ENCODE data around the gene JAKMIP2.
"Not testable (repeated sequence)": the region's sequence is repeated elsewhere in the genome, so short reads cannot be mapped to it uniquely, and the experiment has no call there.

The JAKMIP2 gene

DNA sequence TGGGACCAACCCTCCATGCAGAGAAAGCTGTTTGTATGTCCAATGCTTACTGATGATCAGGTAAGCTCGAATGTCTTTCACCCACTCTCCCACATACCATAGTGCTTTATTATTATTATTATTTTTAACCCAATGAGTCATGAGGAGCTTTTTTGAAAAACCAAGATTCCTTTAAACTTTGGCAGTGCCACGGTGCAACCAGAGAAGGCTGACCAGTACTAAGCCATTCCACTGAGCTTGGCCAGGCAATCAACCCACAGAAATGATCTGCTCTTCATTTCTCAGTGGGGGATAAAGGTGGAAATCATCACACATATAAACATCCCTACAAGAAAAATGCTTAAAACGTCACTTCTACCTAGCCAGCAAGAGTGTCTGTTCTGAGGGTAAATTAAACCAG is 35.5 kb downstream of the JAKMIP2 start:
- no peak for DNase-seq (ENCODE audit: low read depth)

DNA sequence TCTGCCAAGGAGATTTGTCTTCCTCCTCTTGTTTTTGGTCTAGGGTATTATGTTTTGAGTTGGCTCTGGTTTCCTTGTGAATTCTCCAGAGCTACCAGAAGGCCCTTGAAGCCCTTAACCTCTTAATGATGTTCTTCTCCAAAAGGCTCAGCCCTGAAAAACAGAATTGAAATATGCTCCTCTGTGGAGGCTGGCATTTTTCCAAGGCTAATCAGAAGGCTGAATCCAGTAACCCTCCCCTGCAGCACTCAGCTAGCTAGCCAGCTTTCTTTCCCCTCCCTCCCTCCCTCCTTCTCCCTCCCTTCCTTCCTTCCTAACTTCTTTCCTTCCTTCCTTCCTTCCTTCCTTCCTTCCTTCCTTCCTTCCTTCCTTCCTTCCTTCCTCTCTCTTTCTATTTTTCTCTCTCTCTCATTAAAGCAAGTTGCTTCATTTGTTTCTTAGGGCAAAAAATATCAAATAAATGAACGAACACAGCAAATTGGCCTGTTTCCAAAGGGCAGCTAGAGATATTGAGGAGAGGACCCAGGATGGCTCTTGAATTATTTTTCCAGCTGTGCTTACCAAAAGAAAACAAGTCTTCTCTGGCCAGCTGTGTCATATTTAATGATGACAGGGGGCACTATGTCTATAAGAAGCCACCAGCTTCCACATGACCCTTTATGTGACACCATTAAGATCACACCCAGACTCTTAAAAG is 38.7 kb downstream of the JAKMIP2 start:
- no peak for DNase-seq (ENCODE audit: low read depth)

DNA sequence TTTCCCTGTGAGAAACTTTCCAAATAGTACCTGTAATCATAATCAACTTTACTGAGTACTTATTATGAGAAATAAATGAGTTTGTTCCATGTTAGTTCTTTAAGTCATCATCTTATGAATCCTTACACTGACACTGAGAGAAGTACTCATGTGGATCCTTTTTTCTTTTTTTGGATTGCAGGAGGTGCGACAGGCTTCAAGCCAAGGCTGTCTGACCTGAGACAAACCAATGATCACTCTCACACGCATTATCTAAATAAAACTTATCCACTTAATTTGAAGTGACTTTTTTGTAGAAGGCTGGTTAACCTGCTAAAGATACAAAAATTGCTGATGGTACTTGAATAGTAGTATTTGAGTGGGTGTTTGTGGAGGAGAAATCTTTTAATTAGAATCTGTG is 39.5 kb downstream of the JAKMIP2 start:
- DNase-seq (ENCODE audit: low read depth), result no peak

DNA sequence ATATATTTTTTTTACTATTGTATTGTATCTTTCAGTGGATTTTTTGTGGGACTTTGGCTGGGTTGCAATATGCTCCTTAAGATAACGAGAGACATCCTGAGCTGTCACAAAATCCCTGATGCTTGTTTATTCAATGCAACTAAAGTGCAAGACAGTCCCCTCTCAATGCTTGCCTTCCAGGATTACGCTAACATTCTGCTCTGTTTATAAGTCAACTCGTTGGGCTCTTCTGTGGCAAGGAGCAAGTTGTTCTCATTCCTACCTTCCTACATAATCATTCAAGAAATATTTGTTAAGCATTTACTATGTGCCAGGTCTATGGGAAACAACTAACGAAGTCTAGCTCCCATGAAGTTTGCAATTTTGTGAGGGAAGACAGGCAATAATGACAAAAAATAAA is 40.4 kb downstream of the JAKMIP2 start:
- no peak for DNase-seq (ENCODE audit: low read depth)

DNA sequence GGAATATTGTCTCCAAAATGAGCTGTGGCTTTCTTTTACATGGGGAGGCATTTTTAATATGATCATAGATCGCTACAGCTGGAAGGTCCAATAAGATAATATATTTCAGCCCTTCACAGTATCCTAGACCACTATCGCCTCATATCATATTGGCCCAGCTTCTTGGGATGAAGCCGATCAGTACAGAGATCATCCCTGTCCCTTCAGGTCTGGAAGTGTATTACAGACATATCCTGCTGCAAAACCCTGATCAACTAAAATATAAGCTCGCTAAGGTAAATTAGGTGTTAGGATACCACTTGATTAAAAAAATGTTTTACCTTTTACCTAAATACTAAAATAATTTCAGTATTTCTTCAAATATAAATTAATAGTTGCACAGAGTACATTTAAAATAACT is 41.7 kb downstream of the JAKMIP2 start:
- no peak for DNase-seq (ENCODE audit: low read depth)

DNA sequence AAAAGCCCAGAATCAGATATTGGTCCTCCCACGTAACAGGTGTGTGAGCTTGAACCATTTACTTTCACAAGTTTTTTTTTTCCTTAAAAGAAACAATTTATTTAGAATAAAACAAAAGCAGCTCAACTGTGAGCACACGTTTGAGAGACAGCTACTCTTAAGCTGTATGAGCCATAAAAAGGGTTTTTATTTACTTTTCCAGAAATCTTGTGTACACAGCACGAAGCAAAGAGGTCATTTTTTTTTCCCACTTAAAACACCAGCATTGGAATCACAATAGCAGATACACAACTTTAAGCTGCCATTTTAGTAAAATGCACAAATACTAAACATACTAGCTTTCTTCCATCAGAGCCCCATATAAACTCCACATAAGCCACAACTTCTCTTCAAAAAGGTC is 44.6 kb downstream of the JAKMIP2 start:
- DNase-seq (ENCODE audit: low read depth), result no peak

DNA sequence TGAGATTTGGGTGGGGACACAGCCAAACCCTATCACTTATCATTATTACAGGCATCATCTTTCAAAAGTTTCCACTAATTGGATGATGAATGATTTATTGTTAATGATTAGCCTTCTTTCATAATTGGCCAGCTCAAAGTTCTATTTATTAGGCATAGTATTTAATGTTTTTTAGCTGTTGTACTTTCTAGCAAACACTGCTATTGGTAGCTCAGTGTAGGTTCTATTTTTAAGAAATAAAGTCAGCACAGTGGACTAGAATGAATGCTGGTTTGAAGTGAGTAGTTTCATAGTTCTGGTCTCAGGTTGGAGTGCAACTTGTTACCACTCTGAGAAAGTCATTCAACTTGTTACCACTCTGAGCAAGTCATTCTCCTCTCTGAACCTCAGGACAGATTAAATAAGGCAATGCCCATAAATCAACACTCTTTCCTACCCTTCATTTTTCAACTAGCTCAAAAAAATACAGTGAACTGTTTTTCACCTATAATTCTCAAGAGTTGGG is 46.9 kb downstream of the JAKMIP2 start:
- no peak for DNase-seq (ENCODE audit: low read depth)

DNA sequence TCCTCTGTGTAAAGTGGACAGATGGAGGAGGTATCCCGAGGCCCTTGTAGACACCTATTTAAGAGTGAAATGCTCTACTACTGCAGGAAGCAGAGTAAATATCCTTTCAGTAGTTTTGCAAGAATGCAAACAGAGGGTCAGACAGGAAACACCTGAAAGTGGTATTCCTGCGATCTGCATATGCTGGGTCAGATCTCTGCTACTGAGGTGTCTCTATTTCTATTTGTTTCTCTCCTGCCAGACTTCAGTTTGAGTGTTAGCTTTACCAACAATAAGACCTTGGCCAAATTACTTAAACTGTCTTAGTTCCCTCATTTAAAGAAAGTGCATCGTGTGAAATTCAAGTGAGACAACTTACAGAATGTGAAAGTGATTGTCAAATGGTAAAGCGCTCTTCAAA is 47.6 kb downstream of the JAKMIP2 start:
- no peak for DNase-seq (ENCODE audit: low read depth)

DNA sequence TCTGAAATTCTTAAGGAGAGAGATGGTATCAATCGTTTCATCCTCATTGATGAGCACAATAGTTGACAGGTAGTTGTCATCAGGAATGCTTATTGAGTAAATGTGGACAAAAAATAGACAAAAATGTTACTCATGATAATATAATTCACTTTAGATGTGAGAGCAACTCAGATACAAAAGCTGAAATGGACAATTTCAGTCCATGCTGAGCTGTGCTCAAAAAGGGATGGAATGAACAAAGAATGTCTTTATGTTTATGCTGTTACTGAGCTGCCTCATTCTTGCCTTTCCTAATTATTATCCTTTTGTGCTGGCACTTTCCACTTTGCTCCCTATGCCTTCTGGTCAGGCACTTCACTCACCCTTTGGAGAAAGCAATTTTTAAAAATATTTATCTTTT is 49.5 kb downstream of the JAKMIP2 start:
- no peak for DNase-seq (ENCODE audit: low read depth)

DNA sequence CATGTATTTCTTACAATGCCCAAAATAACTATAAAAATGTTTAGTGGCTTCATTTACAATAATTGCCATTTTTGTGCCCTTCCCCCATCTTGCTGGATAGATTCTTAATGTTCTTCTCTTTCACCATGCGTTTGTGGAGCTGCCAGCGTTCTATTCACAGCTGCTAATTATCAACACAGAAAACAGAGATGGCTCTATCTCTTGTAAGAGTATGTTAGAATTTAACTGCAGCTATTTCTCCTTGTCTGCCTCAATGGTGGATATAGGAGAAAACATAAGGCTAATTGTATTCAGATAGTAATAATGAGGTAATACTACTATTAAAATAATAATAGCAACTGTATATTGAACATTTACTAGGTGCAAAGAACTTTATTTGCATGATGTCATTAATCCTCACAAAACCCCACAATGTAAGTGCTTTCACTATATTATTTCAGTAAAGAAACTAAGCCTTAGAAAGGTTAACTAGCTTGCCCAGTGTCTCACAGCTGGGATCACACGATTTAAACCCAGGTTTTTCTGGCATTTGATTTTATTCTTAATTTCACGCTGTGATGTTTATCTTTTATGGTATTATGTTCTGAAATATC is 50.1 kb downstream of the JAKMIP2 start:
- DNase-seq (ENCODE audit: low read depth), result no peak

DNA sequence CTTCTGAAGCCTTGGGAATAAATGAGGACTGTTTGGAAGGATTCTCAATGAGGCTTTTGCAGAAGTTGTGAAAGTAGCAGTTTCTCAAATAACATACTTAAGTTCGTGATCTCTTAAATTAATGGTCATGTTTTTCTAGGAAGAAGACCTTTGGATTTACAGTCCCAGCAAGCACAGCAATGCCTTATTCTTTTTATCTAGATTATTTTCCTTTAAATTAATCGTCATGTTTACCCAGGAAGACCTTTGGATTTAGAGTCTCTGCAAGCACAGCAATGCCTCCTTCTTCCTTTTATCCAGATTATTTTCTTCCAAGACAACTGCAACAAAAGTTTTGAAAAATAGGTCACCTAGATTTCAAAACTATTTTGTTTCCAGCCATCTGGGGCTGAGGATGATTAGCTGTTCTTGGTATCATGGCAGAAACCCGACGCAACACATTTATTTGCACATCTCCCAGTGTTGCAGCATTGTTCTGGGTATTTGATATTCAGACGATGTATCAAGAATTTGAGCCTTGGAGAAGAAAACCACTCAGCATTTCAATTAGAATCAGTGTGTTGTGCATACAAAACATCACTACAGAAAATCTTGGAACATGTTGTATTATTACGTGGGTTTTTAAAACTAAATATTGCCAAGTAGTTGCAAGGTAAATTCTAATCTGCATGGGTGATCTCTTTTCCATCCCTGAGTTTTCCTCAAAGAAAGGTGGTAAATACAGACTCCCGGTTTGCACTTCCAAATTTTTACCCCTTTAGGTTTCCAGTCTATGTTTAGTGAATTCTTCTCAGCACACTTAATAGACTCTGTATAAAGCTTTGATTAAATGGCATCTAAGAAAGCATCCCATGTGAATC is 50.9 kb downstream of the JAKMIP2 start:
- no peak for DNase-seq (ENCODE audit: low read depth)

DNA sequence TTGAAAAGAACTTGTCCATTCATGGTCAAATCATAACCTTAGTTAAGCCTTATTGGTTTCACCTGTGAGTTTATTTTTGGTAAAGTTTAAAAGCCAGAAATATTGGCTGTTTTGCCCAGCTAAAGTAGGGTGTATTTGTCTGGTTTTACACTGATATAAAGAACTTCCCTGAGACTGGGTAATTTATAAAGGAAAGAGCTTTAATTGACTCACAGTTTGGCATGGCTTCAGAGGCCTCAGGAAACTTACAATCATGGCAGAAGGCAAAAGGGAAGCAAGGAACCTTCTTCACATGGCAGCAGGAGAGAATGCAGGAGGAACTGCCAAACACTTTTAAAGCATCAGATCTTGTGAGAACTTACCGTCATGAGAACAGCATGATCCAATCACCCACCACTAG is 55.3 kb downstream of the JAKMIP2 start:
- DNase-seq (ENCODE audit: low read depth), result no peak

DNA sequence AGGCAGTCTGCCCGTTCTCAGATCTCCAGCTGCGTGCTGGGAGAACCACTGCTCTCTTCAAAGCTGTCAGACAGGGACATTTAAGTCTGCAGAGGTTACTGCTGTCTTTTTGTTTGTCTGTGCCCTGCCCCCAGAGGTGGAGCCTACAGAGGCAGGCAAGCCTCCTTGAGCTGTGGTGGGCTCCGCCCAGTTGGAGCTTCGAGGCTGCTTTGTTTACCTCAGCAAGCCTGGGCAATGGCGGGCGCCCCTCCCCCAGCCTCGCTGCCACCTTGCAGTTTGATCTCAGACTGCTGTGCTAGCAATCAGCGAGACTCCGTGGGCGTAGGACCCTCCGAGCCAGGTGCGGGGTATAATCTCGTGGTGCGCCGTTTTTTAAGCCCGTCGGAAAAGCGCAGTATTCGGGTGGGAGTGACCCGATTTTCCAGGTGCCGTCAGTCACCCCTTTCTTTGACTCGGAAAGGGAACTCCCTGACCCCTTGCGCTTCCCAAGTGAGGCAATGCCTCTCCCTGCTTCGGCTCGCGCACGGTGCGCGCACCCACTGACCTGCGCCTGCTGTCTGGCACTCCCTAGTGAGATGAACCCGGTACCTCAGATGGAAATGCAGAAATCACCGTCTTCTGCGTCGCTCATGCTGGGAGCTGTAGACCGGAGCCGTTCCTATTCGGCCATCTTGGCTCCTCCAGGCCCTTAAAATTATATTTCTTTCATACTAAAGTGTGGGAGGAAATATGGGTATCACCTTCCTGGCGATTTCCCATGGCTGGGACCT is 61.2 kb downstream of the JAKMIP2 start:
- not testable (repeated sequence) for DNase-seq (ENCODE audit: low read depth)

DNA sequence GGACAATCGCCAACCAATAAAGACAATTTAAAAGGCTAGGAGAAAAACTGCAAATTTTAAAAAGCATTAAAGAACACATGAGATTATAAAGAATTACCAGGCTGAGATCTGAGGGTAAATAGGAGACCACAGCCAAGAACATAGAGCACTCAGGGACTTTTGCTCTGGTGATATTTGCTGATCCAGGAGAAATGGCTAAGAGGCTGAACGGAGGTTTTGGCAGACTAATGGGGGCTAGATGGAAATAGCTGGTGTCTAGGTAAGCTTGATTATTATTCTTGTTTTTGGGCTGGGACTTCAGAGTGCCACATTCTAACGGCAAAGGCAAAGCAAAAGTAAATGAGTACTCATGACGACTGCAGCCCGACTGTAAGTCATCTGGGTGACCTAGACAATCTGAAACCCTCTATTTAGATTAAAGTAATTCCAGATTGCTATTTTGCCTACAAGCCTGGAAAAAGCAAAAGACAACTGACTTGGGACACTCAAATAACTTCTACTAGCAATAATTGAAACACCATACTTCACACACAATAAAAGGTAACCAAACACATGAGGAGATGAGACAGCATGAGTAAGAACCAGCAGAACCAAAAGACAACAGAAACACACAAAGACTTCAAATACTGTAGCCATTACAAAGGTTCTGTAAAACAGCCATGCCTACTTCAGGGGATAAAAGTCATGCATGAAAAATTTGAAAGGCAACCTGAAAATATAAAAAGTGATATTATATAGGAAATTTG is 68.8 kb downstream of the JAKMIP2 start:
- DNase-seq (ENCODE audit: low read depth), result no peak

DNA sequence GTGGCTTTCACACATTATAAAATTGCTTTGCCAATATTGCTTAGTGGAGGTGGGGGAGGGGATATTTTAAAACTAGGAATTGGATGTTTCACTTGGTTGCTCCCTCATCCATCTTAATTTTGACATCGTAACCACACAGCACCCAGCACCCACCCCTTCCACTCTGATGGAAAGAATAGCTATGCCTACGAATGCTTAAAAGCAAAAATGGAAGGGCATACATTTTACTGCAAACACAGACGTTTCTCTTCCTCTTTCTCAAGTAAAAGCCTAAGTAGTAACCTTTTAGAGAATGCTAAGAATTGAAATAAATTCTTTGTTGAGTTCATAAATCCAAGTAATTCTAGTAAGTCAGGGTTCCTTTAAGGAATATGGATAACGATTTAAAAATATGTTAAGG is 69.9 kb downstream of the JAKMIP2 start:
- DNase-seq (ENCODE audit: low read depth), result no peak

DNA sequence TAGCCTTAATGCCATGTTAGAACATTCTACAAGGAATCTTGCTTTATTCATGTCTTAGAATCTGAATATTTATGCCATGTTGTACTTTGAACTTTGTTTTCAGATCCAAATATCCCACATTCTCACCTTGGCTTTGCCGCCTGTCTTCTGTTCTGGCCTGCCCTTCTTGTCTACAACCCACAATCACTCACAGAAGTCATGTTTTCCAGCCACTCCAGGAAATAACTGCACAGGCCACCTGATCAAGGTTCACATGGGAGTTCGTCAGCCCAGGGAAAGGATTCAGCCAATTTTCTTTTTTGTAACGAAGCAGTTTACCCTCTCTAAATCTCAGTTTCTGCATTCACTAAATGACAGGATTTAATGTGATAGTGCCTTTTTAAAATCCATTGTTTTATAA is 70.5 kb downstream of the JAKMIP2 start:
- DNase-seq (ENCODE audit: low read depth), result no peak

DNA sequence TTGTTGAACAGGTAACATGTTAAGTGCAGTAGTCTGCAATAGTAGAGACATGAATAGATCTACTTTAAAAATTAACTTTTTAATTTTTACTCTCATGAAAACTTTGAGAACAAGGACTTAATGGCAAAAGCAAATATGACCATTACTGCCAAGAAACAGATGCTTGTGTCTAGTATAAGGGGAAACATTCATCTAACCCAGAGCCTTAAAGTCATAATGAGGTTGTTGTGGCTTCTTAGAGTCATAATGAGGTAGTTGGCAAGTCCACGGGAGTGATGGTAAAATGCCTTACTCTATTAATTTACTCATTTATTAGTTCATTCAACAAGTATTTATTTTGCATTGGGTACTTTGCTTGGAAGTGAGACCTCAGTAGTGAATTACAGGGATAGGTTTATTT is 71.5 kb downstream of the JAKMIP2 start:
- no peak for DNase-seq (ENCODE audit: low read depth)

DNA sequence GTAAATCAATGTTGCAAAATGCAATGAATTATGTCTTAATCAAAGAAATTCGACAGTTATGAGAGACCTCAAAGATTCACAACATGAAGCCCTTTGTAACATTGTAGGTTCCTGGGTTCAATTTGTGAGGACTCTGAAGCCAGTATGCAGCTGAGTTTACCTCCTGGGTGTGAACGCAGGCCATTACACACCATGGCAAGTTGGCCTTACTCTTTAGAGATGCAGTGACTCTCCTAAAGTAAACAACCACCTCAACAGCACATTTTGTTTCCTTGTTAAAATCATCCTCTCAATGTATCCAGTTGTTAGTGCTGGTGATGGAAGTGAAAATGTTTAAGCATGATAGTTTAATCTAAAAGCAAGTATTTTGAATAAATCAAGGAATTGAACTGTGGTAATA is 73.8 kb downstream of the JAKMIP2 start:
- no peak for DNase-seq (ENCODE audit: low read depth)

DNA sequence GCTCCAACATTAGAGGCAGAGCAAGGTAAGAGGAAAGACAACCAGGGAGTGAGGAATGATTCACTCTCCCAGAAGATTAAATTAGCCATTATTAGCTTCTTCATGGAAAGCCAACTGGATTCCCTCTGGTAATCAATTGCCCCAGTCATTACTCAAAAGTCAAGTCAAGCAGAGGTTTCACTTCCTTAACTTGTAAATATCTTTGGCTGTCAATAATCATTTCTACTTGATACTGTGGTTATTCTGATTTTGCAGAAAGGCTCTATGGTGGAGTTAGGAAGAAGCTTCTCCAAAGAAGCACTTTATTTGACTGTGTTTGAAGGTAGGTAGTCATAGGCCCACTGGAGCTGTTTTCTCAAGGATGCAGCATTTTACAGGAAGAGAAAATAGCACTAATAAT is 78.0 kb downstream of the JAKMIP2 start:
- DNase-seq (ENCODE audit: low read depth), result no peak

DNA sequence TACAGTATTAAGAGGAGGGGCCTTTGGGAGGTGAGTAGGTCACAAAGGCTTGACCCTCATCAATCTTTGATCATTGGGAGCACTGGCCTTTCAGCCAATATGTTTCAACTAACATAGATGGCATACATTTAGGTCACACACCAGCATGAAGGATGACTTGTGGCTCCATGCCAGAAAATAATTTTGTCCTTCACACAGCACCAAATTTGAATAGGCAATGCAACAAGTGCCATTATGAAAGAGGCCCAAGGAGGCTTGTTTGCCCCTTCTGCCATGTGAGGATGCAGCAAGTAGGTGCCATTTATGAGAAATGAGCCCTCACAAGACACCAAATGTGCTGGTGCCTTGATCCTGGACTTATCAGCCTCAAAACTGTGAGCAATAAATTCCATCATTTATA is 81.1 kb downstream of the JAKMIP2 start:
- DNase-seq (ENCODE audit: low read depth), result no peak

DNA sequence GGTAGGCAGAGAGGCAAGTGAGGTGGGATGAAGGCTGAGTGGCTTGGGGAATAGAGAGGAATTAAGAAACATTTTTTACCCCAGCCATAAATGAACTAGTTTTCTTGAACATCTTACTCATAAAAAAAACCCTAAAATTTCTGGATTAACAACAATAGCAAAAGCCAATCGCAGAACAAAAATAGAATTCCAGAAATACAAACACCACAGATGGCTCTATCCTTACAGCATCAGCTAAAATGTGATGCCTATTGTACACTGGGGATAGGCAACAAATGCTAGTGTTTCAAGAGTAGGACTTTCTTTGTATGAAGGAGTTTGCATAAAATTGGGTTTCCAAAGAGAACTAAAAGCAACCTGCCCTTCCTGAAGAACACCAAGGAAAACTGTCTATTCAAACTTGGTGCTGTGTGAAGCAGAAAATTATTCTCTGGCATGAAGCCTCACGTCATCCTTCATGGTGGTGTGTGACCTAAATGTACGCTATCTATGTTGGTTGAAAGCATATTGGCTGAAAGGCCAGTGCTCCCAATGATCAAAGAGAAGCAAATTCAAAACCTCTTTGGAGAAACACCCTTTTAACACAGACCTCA is 82.9 kb downstream of the JAKMIP2 start:
- no peak for DNase-seq (ENCODE audit: low read depth)

Data from CMK (cell line).